ENCODE data around the gene POLD1. TPM values are rescaled to one million over a fixed set of nuclear protein-coding genes. Genes with fewer than 3 reads are reported as not detected.
"Not testable (repeated sequence)": the region's sequence is repeated elsewhere in the genome, so short reads cannot be mapped to it uniquely, and the experiment has no call there.

POLD1 gene
- total and polyA plus RNA-seq, 4 donors: 7.5 to 57.1 (median 8.2) TPM

DNA sequence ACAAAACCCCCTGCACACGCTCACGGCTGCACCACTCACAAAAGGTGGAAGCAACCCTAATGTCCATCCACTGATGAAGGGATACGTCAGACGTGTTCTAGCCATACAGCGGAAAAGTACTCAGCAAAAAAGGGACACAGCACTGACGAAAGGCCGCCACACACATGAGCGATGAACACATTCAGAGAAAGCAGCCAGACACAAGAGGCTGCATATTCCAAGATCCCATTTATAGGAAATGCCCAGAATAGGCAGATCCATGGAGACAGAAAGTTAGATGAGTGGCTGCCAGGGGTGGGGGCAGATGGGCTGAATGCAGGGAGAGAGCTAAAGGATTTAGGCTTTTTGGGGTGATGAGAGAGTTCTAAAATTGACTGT lies 3.7 kb downstream of the POLD1 start:
- H3K27ac ChIP-seq (ENCODE audit: low read depth in 1 of 2, low read length in 2 of 2): no peak overlapping the region
- TF ChIP-seq EGR1 (IDR thresholded peaks at IDR 0.05; ENCODE audit: low read depth in 2 of 2) (no peak), ATF3 (IDR thresholded peaks at IDR 0.05) (no peak), JUND (IDR thresholded peaks at IDR 0.05) (no peak), SP1 (IDR thresholded peaks at IDR 0.05) (no peak), REST (IDR thresholded peaks at IDR 0.05) (no peak), RAD21 (IDR thresholded peaks at IDR 0.05) (no peak), GABPA (IDR thresholded peaks at IDR 0.05 in 1 of 2, conservative IDR thresholded peaks at IDR 0.05 in 1 of 2) (no peak), HNF4A (conservative IDR thresholded peaks at IDR 0.05) (no peak), YY1 (IDR thresholded peaks at IDR 0.05) (no peak), NR2F2 (IDR thresholded peaks at IDR 0.05) (no peak), RXRA (IDR thresholded peaks at IDR 0.05) (no peak), HNF4G (IDR thresholded peaks at IDR 0.05) (no peak), FOXA2 (IDR thresholded peaks at IDR 0.05) (no peak), FOXA1 (IDR thresholded peaks at IDR 0.05) (no peak), TAF1 (conservative IDR thresholded peaks at IDR 0.05) (no peak)
- TF ChIP-seq, protein P1, sequence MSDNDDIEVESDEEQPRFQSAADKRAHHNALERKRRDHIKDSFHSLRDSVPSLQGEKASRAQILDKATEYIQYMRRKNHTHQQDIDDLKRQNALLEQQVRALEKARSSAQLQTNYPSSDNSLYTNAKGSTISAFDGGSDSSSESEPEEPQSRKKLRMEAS (IDR thresholded peaks at IDR 0.05): no peak
- TF ChIP-seq, protein P2, sequence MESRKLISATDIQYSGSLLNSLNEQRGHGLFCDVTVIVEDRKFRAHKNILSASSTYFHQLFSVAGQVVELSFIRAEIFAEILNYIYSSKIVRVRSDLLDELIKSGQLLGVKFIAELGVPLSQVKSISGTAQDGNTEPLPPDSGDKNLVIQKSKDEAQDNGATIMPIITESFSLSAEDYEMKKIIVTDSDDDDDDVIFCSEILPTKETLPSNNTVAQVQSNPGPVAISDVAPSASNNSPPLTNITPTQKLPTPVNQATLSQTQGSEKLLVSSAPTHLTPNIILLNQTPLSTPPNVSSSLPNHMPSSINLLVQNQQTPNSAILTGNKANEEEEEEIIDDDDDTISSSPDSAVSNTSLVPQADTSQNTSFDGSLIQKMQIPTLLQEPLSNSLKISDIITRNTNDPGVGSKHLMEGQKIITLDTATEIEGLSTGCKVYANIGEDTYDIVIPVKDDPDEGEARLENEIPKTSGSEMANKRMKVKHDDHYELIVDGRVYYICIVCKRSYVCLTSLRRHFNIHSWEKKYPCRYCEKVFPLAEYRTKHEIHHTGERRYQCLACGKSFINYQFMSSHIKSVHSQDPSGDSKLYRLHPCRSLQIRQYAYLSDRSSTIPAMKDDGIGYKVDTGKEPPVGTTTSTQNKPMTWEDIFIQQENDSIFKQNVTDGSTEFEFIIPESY (IDR thresholded peaks at IDR 0.05): no peak
- TF ChIP-seq, protein P3, sequence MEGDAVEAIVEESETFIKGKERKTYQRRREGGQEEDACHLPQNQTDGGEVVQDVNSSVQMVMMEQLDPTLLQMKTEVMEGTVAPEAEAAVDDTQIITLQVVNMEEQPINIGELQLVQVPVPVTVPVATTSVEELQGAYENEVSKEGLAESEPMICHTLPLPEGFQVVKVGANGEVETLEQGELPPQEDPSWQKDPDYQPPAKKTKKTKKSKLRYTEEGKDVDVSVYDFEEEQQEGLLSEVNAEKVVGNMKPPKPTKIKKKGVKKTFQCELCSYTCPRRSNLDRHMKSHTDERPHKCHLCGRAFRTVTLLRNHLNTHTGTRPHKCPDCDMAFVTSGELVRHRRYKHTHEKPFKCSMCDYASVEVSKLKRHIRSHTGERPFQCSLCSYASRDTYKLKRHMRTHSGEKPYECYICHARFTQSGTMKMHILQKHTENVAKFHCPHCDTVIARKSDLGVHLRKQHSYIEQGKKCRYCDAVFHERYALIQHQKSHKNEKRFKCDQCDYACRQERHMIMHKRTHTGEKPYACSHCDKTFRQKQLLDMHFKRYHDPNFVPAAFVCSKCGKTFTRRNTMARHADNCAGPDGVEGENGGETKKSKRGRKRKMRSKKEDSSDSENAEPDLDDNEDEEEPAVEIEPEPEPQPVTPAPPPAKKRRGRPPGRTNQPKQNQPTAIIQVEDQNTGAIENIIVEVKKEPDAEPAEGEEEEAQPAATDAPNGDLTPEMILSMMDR (IDR thresholded peaks at IDR 0.05; ENCODE audit: low read depth, low read length, missing input control): no peak
- DNase-seq (ENCODE audit: low spot score): no peak
- WGBS: 95% methylated on average over 8 of the region's 8 CpGs
- H3K9ac ChIP-seq (ENCODE audit: low read depth in 1 of 2, low read length in 2 of 2): no peak overlapping the region
- H3K36me3 ChIP-seq (ENCODE audit: control insufficient read depth in 4 of 4, insufficient read depth in 3 of 4, low read depth in 1 of 4, low read length in 3 of 4): no peaks in the 10 kb centered on the region
- H3K4me1 ChIP-seq (ENCODE audit: control insufficient read depth in 4 of 4, insufficient read depth in 4 of 4, low read length in 3 of 4): peaks cover 0 to 12% (median 10%) of the 10 kb centered on the region in 4 donors
- no peaks in the 10 kb centered on the region for H3K27me3 ChIP-seq (ENCODE audit: control insufficient read depth in 4 of 4, insufficient read depth in 4 of 4, low read length in 3 of 4)
- no peaks in the 10 kb centered on the region for H3K9me3 ChIP-seq (ENCODE audit: control insufficient read depth in 4 of 4, low read length in 3 of 4)
- no peak overlapping the region for H3K4me3 ChIP-seq (ENCODE audit: low read depth in 1 of 3, low read length in 3 of 3)

GRCh38 chr19:50390295-50390694 lies 6.1 kb downstream of the POLD1 start:
- H3K9me3 ChIP-seq (ENCODE audit: control insufficient read depth in 4 of 4, low read length in 3 of 4); H3K4me1 ChIP-seq (ENCODE audit: control insufficient read depth in 4 of 4, insufficient read depth in 4 of 4, low read length in 3 of 4); H3K27me3 ChIP-seq (ENCODE audit: control insufficient read depth in 4 of 4, insufficient read depth in 4 of 4, low read length in 3 of 4); H3K4me3 ChIP-seq (ENCODE audit: low read depth in 1 of 3, low read length in 3 of 3); DNase-seq (ENCODE audit: low spot score); H3K27ac ChIP-seq (ENCODE audit: low read depth in 1 of 2, low read length in 2 of 2); H3K9ac ChIP-seq (ENCODE audit: low read depth in 1 of 2, low read length in 2 of 2); H3K36me3 ChIP-seq (ENCODE audit: control insufficient read depth in 4 of 4, insufficient read depth in 3 of 4, low read depth in 1 of 4, low read length in 3 of 4): not testable (repeated sequence)
- 88% methylated on average over 3 of the region's 3 CpGs for WGBS

GRCh38 chr19:50390952-50391351 lies 6.8 kb downstream of the POLD1 start:
- not testable (repeated sequence) for H3K4me1 ChIP-seq (ENCODE audit: control insufficient read depth in 4 of 4, insufficient read depth in 4 of 4, low read length in 3 of 4); H3K27ac ChIP-seq (ENCODE audit: low read depth in 1 of 2, low read length in 2 of 2); H3K9me3 ChIP-seq (ENCODE audit: control insufficient read depth in 4 of 4, low read length in 3 of 4); H3K27me3 ChIP-seq (ENCODE audit: control insufficient read depth in 4 of 4, insufficient read depth in 4 of 4, low read length in 3 of 4); H3K36me3 ChIP-seq (ENCODE audit: control insufficient read depth in 4 of 4, insufficient read depth in 3 of 4, low read depth in 1 of 4, low read length in 3 of 4); H3K9ac ChIP-seq (ENCODE audit: low read depth in 1 of 2, low read length in 2 of 2); DNase-seq (ENCODE audit: low spot score); H3K4me3 ChIP-seq (ENCODE audit: low read depth in 1 of 3, low read length in 3 of 3)
- WGBS: 96% methylated on average over 21 of the region's 23 CpGs

Measured in liver (tissue), 9 donors.